ENCODE measurements around the gene BST2.

BST2 gene

DNA sequence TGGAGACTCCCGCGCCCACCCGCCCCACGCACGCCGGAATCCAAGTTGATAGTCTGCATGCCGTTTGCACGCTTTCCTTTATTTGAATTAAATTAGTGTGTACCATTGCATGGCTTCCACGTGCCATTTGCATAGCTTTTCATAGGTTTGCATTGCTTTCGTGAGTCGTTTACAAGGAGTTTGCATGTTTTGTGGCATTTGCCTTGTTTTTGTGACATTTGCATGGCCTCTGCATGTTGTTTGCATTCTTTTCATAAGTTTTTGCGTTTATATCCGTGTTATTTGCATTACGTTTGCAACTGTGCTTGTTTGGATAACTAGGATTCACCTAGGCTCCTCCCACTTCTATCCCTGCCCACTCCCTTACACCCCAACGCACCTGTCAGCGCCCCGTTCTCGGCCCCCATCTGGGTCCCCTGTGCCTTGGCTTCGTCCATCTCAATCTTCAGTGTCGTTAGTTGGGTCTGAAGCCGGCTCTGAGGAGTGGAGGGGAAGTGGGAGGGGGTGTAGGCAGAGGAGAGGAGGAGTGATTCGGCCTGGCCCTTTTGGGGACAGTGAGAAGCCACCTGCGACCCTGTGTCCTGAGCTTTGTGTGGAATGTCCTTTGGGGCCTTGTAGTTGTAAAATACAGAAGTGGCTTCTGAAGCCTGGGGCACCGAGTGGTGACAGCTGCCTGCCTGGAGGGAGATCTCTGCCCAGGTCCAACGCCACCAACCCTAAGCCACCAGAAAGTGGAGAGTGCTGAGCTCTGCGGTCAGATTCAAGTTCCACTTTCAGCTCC is 13.9 kb downstream of the BST2 start:
- TF ChIP-seq, protein P1, sequence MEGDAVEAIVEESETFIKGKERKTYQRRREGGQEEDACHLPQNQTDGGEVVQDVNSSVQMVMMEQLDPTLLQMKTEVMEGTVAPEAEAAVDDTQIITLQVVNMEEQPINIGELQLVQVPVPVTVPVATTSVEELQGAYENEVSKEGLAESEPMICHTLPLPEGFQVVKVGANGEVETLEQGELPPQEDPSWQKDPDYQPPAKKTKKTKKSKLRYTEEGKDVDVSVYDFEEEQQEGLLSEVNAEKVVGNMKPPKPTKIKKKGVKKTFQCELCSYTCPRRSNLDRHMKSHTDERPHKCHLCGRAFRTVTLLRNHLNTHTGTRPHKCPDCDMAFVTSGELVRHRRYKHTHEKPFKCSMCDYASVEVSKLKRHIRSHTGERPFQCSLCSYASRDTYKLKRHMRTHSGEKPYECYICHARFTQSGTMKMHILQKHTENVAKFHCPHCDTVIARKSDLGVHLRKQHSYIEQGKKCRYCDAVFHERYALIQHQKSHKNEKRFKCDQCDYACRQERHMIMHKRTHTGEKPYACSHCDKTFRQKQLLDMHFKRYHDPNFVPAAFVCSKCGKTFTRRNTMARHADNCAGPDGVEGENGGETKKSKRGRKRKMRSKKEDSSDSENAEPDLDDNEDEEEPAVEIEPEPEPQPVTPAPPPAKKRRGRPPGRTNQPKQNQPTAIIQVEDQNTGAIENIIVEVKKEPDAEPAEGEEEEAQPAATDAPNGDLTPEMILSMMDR (IDR thresholded peaks at IDR 0.05): no peak
- no peaks in the 10 kb centered on the region for H3K36me3 ChIP-seq
- peaks cover 0 to 19% (median 16%) of the 10 kb centered on the region in 4 donors for H3K4me1 ChIP-seq
- intact Hi-C loops (cut with DNase I; ENCODE audit: low total_unique reads): no loop called here
- no peak for DNase-seq
- no peak overlapping the region for H3K27ac ChIP-seq
- peak overlapping the region; percentile 48 to 52 for H3K4me3 ChIP-seq
- H3K27me3 ChIP-seq: peaks cover 0 to 27% of the 10 kb centered on the region in 2 donors
- H3K9me3 ChIP-seq: peaks cover 0 to 2% (median 0%) of the 10 kb centered on the region in 3 donors

DNA sequence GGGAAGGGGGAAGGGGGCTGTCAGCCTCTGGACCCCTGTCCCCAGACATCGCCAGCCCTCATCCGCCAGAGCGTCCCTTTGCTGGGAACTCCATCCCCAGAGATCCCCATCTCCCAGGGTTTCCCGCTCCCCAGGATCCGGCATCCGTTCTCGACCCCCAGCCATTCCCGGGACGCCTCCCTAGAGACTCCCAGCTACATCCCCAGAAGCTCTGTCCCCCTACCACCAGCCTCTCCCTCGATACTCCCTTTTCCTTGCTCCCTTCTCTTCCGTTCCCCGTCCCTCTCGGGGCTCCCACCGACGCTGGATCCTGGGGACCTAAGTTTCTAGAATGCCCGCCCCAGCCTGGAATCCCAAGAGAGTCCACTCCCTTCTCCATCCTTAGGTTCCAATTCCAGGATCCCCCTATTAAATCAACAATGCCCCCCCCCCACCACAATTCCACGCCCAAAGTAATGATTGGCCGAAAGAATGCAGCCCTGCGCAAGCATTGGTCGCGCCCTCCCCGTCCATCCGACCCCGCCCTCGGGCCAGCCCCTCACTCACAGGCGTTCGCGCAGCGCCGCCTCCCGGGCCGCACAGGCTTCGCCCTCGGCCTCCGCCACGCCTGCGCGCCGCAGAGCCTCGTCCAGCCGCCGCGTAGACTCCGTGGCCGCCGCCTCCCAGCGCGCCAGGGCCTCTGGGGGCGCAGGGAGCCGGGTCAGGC is 14.6 kb downstream of the BST2 start:
- H3K4me3 ChIP-seq: peak overlapping the region; percentile 48 to 52
- H3K9me3 ChIP-seq: peaks cover 0 to 2% (median 0%) of the 10 kb centered on the region in 3 donors
- peaks cover 0 to 27% of the 10 kb centered on the region in 2 donors for H3K27me3 ChIP-seq
- no peaks in the 10 kb centered on the region for H3K36me3 ChIP-seq
- peaks cover 0 to 19% (median 17%) of the 10 kb centered on the region in 4 donors for H3K4me1 ChIP-seq
- intact Hi-C loops (cut with DNase I; ENCODE audit: low total_unique reads): no loop called here
- TF ChIP-seq, protein P1 (IDR thresholded peaks at IDR 0.05): peak; percentile 68 to 81
- peak; percentile 90 to 94 for DNase-seq
- H3K27ac ChIP-seq: peak overlapping the region in 1 of 2 donors; percentile 51

DNA sequence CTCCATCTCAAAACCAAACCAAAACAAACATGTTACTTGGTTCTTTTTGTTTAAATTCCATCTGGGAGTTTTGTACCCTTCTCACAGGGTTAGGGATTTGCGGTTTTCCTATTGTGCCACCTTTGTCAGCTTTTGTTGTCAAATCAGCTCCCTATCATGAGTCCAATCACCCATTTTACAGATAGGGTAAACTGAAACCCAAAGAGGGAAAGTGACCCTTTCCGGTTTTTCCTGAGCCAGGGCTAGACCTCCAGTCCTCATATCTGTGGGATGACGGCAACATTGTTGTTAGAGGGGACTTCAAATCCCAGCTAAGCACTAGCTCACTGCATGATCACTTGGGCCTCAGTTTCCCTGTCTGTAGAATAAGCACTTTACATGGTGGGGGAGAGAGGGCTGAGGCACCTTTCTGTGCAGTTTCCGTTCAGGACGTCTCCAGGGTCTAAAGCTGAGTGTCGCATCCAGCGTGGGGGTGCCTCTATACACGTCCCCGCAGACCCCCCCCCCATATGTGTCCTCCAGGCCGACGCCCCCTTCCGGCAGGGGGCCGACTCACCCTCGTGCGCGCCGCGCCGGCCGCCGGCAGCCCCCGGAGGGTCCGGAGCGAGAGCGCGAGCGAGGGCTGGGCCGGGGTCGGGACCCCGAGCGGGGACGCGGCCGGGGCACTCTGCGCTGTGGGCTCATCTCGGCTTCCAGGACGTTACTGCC is 15.3 kb downstream of the BST2 start:
- no peak for DNase-seq
- no peaks in the 10 kb centered on the region for H3K36me3 ChIP-seq
- TF ChIP-seq, protein P1 (IDR thresholded peaks at IDR 0.05): no peak
- H3K4me1 ChIP-seq: peaks cover 0 to 19% (median 18%) of the 10 kb centered on the region in 4 donors
- intact Hi-C loops (cut with DNase I; ENCODE audit: low total_unique reads): loop anchor here (5.0 kb wide), 1 partner anchor 88 kb away; the partner anchor contains the start of gene ABHD8
- peaks cover 0 to 2% (median 0%) of the 10 kb centered on the region in 3 donors for H3K9me3 ChIP-seq
- peak overlapping the region in 1 of 2 donors; percentile 51 for H3K27ac ChIP-seq
- H3K27me3 ChIP-seq: peaks cover 0 to 23% of the 10 kb centered on the region in 2 donors
- H3K4me3 ChIP-seq: peak overlapping the region; percentile 48 to 52

DNA sequence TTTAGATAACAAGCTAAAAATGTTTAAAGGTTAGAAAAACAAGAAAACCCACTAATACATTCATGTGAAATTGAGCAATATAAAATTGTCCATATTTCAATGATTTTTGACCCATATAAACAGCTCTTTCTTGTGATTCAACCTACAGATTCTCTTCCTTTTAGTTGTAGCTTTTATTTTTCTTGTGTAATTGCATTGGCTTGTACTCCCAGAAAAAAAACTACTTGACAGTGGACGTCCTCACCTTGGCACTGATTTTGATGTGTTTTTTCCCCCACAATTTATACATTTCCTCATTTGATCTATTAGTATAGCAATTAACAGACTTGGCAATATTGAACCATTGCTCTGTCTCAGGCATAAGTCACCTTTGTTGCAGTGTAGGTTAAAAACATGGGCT is 16.1 kb downstream of the BST2 start:
- Histone ChIP-seq H3K4me3 (no peak overlapping the region), H3K4me1 (peaks cover 0 to 19% (median 18%) of the 10 kb centered on the region in 4 donors), H3K27me3 (peaks cover 0 to 15% of the 10 kb centered on the region in 2 donors), H3K9me3 (peaks cover 0 to 2% (median 0%) of the 10 kb centered on the region in 3 donors), H3K27ac (no peak overlapping the region), H3K36me3 (no peaks in the 10 kb centered on the region)
- intact Hi-C loops (cut with DNase I; ENCODE audit: low total_unique reads): loop anchor here (5.0 kb wide), 1 partner anchor 87 kb away; the partner anchor contains the start of gene ABHD8
- TF ChIP-seq, protein P1 (IDR thresholded peaks at IDR 0.05): no peak
- no peak for DNase-seq
